T-helper 1 cell treated with Interleukin-12 subunit alpha and Interleukin-12 subunit beta and Interleukin-4 antibody, amounts not matched to agents 30 μg/mL and 1 μg/mL, for 36 hours (primary cell): ENCODE data around the gene ELANE.
"Not testable (repeated sequence)": the region's sequence is repeated elsewhere in the genome, so short reads cannot be mapped to it uniquely, and the experiment has no call there.

ENCODE experiments used
- H3K27ac Mint-ChIP-seq: one replicate; pipeline ENCODE4 v1.8.0; 2021; ENCODE audit warnings: mild to moderate bottlenecking, mixed read lengths
- H3K27me3 Mint-ChIP-seq: one replicate; pipeline ENCODE4 v1.8.0; 2021; ENCODE audit warnings: low read depth, mixed read lengths
- H3K36me3 Mint-ChIP-seq: one replicate; pipeline ENCODE4 v1.8.0; 2021; ENCODE audit warnings: low read depth, mixed read lengths
- H3K4me1 Mint-ChIP-seq: one replicate; pipeline ENCODE4 v1.8.0; 2021; ENCODE audit warnings: low read depth, mixed read lengths
- H3K4me3 Mint-ChIP-seq: one replicate; pipeline ENCODE4 v1.8.0; 2021; ENCODE audit warnings: mild to moderate bottlenecking, moderate library complexity, mixed read lengths
- H3K9me3 Mint-ChIP-seq: one replicate; pipeline ENCODE4 v1.8.0; 2021; ENCODE audit warnings: mixed read lengths

Gene ELANE

DNA sequence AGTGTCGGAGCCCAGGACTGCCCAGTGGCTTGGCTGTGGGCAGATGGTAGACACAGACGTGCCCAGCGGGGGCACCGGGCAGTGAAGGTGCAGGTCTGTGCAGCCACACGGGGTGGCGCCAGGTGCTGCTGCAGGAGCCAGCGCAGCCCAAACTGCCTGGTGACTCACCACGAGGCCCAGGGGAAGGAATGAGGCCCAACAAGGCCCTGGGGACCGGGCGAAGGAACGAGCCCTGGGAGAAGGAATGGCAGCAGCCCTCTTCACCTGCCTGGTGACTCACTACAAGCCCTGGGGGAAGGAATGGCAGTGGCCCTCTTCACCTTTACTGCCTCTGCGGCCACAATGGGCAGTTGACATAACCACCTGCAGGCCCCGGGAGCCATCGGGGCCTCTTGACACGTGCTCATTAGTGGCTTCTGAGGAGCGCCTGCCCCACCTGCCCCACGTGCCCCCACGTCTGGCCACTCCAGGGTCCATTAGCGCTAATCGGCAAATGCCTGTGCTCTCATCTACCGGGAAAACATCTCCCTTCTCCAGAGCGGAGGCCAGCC, 31.6 kb downstream of the ELANE start:
- Mint-ChIP-seq H3K27ac (no peak overlapping the region), H3K4me1 (no peaks in the 10 kb centered on the region), H3K36me3 (peaks cover 19% of the 10 kb centered on the region), H3K4me3 (no peak overlapping the region), H3K27me3 (no peaks in the 10 kb centered on the region), H3K9me3 (no peaks in the 10 kb centered on the region)

GRCh38 chr19:884420-885211, 32.5 kb downstream of the ELANE start:
- peaks cover 18% of the 10 kb centered on the region for H3K36me3 Mint-ChIP-seq
- H3K27me3 Mint-ChIP-seq: no peaks in the 10 kb centered on the region
- no peak overlapping the region for H3K27ac Mint-ChIP-seq
- H3K4me1 Mint-ChIP-seq: no peaks in the 10 kb centered on the region
- H3K4me3 Mint-ChIP-seq: no peak overlapping the region
- H3K9me3 Mint-ChIP-seq: no peaks in the 10 kb centered on the region

- H3K36me3 Mint-ChIP-seq: peaks cover 18% of the 10 kb centered on the region
- H3K27me3 Mint-ChIP-seq: no peaks in the 10 kb centered on the region
- no peak overlapping the region for H3K27ac Mint-ChIP-seq
- no peak overlapping the region for H3K4me3 Mint-ChIP-seq
- no peaks in the 10 kb centered on the region for H3K9me3 Mint-ChIP-seq
- no peaks in the 10 kb centered on the region for H3K4me1 Mint-ChIP-seq
Measured at GRCh38 chr19:885536-886224, 33.6 kb downstream of the ELANE start.

DNA sequence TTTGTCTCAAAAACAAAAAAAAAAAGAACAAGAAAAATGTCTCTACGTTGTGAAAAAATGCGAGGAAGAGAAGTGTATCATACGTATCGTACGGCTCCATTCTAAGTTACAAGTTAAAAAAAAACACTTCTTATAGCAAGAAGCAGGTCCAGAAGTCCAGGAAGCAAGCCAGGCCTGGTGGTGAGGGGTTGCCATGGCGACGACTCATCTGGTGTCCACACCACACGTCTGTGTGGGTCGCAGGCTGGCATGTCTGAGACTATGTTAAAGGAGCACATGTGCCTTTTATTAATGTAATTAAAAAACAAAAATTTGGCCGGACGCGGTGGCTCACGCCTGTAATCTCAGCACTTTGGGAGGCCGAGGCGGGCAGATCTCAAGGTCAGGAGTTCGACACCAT, 35.0 kb downstream of the ELANE start:
- H3K27ac Mint-ChIP-seq: no peak overlapping the region

DNA sequence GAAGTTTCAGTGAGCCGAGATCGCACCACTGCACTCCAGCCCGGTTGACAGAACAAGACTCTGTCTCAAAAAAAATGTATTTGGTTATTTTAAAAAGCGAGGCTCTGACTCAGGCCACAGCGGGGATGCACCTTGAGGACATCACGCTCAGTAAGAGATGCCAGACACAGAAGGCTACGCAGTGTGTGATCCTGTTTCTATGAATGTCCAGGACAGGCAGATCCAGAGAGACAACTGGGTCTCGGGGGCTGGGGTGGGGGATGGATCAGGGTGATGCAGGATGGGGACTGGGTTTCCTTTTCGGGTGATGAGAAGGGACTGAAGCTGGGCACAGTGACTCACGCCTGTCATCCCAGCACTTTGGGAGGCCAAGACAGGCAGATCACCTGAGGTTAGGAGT, 35.5 kb downstream of the ELANE start:
- no peaks in the 10 kb centered on the region for H3K9me3 Mint-ChIP-seq
- no peaks in the 10 kb centered on the region for H3K27me3 Mint-ChIP-seq
- H3K4me1 Mint-ChIP-seq: peaks cover 5% of the 10 kb centered on the region
- peaks cover 10% of the 10 kb centered on the region for H3K36me3 Mint-ChIP-seq
- H3K4me3 Mint-ChIP-seq: no peak overlapping the region
- no peak overlapping the region for H3K27ac Mint-ChIP-seq

More for the DNA sequence above, 35.0 kb downstream of the ELANE start:
- Mint-ChIP-seq H3K36me3 (peaks cover 13% of the 10 kb centered on the region), H3K9me3 (no peaks in the 10 kb centered on the region), H3K27me3 (no peaks in the 10 kb centered on the region), H3K4me3 (no peak overlapping the region), H3K4me1 (peaks cover 4% of the 10 kb centered on the region)

DNA sequence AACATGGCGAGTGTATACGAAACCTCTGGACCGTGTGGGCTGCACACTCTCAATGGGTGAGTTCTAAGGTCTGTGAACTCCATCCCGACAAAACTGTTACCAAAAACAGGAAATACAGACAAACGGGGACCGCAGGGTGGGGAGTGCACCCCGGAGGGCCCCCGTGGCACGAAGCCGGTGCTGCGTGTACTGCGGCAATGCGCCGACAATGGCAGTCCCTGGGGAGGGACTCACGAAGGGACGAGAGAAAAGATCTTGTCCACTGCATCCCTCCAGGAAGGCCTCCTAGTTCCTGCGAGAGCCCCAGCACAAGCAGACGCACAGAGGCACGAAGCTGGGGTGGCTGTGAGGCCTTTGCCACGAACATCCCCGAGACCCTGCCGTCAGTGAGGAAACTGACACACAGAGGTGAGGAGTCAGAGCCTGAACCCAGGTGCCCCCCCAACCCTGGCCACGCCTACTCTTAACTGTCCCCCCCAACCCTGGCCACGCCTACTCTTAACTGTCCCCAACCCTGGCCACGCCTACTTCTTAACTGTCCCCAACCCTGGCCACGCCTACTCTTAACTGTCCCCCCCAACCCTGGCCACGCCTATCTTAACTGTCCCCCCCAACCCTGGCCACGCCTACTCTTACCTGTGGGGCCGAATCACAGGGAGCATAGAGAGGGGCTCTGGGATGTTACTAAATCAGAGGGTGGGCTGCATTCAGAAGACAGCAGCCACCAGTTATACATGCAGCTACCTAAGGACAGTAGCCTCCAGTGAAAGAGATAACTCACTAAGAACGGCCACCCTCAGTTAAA, 36.7 kb downstream of the ELANE start:
- Mint-ChIP-seq H3K4me3 (peak overlapping the region; percentile 21), H3K4me1 (peaks cover 11% of the 10 kb centered on the region), H3K27ac (peak overlapping the region; percentile 68), H3K36me3 (peaks cover 15% of the 10 kb centered on the region), H3K9me3 (no peaks in the 10 kb centered on the region), H3K27me3 (no peaks in the 10 kb centered on the region)

DNA sequence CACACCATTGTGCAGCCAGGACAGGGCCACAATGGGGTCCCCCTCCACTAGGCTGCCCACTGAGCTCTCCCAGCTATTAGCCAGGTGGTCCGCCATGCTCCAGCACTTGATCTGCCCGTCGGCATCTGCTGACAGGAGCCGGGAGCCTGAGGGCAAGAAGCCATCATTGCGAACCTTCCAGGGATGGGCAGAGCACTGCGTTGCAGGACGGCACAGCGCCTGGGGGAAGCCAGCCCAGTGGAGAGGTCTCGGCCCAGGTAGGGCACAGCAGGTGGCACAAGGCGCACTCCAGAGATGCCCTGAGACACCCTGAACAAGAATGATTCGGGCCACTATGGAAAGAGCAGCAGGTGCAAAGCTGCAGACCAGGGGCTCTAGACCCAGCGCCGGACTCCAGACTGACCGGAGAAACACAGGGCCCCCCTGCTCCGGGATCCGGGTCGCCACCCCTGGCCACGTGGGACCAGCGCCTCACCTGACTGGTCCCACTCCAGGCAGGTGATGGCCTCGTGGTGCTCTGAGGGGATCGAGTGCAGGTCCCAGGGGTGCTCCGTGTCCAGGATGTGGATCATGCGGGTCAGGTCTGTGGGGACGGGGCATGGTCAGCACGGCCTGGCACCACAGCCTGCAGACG, 37.7 kb downstream of the ELANE start:
- Mint-ChIP-seq H3K36me3 (peaks cover 13% of the 10 kb centered on the region), H3K4me1 (peaks cover 11% of the 10 kb centered on the region), H3K27ac (peak overlapping the region; percentile 31), H3K27me3 (no peaks in the 10 kb centered on the region), H3K9me3 (no peaks in the 10 kb centered on the region), H3K4me3 (no peak overlapping the region)

- Mint-ChIP-seq H3K4me3 (peak overlapping the region; percentile 72), H3K4me1 (peaks cover 11% of the 10 kb centered on the region), H3K9me3 (no peaks in the 10 kb centered on the region), H3K27me3 (no peaks in the 10 kb centered on the region), H3K27ac (peak overlapping the region; percentile 68), H3K36me3 (peaks cover 11% of the 10 kb centered on the region)
Measured at GRCh38 chr19:890831-891230, 38.7 kb downstream of the ELANE start.

GRCh38 chr19:891421-892200, 39.5 kb downstream of the ELANE start:
- Mint-ChIP-seq H3K4me1 (peaks cover 11% of the 10 kb centered on the region), H3K36me3 (peaks cover 14% of the 10 kb centered on the region), H3K4me3 (peak overlapping the region; percentile 86), H3K27ac (peak overlapping the region; percentile 87)
- not testable (repeated sequence) for H3K9me3 Mint-ChIP-seq, H3K27me3 Mint-ChIP-seq

DNA sequence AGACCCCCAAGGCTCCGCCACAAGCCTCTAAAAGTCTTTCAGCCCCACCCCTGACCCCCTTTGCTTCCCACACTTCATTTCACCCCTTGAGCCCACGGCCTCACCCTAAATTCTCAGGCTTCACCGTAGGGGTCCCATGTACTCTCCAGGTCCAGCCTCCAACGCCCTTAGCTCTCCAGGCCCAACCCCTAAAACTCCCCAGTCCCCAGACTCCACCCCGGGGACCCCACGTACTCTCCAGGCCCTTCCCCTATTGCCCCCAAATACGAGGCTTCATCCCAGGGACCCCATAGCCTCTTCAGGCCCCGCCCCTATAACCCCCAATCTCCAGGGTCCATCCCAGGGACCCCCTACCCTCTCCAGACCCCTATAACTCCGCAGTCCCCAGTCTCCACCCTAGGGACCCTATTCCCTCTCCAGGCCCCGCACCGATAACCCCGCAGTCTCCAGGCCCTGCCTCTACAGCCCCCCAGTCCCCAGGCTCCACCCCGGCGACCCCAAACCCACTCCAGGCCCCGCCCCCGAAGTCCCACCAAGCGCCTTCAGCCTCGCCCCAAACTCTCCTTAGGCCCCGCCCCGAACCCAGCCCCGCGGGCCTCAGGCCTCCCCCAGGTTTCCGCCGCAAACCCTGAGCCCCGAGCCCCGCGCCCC, 40.3 kb downstream of the ELANE start:
- peak overlapping the region; percentile 87 for H3K27ac Mint-ChIP-seq
- peak overlapping the region; percentile 86 for H3K4me3 Mint-ChIP-seq

GRCh38 chr19:892894-893689, 41.0 kb downstream of the ELANE start, which contains the start of the genes MED16 and RNU6-9:
Gene MED16 (minus strand): TSS chr19:893187. CDS start chr19:891131, 2,056 bp downstream.
Gene RNU6-9 (plus strand): TSS chr19:893484.
- Mint-ChIP-seq H3K36me3 (peaks cover 11% of the 10 kb centered on the region), H3K9me3 (no peaks in the 10 kb centered on the region), H3K27ac (peak within 1 kb of the TSS; percentile 96), H3K4me1 (peaks cover 13% of the 10 kb centered on the region), H3K27me3 (no peaks in the 10 kb centered on the region), H3K4me3 (peak within 1 kb of the TSS; percentile 93)

More for the DNA sequence above, 40.3 kb downstream of the ELANE start:
- Mint-ChIP-seq H3K27me3 (no peaks in the 10 kb centered on the region), H3K36me3 (peaks cover 11% of the 10 kb centered on the region), H3K9me3 (no peaks in the 10 kb centered on the region), H3K4me1 (peaks cover 11% of the 10 kb centered on the region)

- Mint-ChIP-seq H3K27me3 (no peaks in the 10 kb centered on the region), H3K9me3 (no peaks in the 10 kb centered on the region), H3K4me1 (peaks cover 12% of the 10 kb centered on the region), H3K27ac (no peak overlapping the region), H3K36me3 (peaks cover 10% of the 10 kb centered on the region), H3K4me3 (no peak overlapping the region)
Measured at GRCh38 chr19:896434-896833, 44.3 kb downstream of the ELANE start.
